CD4-positive, alpha-beta T cell treated with Interleukin-4 for 4 hours (primary cell): ENCODE results near the gene PFDN1.

Experiments
- DNase-seq: peaks from one replicate; pipeline ENCODE4 v3.0.0-alpha.2; 2020

Gene PFDN1

DNA sequence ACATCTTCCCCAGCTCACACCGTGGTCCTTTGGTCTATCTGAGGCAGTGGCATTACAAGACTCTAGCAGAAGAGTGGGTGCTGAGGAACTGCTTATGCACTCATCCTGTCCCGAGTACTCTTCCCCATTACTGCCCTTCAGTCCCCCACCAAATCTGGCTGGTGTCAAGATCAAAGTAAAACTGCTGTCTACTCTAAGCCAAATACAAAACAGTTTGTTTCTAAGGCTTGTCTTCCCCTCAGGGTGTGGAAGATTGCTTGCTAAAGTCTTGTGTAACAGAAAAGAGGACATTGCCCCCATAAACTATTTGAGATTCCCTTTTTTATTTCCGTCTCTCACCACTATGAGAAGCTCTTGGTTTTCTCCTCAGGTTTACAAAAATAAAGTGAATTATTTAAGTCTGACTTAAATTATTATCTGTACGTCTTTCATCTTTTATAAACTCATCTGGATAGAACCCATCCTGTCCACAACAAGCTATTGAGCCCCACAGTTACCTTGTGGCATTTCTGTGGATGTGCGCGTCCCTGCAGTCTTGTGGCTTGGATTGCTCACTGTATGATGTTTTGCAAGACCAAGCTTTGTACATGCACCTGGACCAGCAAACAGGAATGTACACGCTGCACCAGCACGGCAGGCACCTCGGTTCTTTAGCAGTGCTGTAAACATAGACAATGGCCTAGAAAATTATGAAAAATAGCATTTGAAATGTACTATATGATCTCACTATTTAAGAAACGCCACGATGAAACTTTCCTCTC is 66.9 kb downstream of the PFDN1 start:
- DNase-seq: no peak

DNA sequence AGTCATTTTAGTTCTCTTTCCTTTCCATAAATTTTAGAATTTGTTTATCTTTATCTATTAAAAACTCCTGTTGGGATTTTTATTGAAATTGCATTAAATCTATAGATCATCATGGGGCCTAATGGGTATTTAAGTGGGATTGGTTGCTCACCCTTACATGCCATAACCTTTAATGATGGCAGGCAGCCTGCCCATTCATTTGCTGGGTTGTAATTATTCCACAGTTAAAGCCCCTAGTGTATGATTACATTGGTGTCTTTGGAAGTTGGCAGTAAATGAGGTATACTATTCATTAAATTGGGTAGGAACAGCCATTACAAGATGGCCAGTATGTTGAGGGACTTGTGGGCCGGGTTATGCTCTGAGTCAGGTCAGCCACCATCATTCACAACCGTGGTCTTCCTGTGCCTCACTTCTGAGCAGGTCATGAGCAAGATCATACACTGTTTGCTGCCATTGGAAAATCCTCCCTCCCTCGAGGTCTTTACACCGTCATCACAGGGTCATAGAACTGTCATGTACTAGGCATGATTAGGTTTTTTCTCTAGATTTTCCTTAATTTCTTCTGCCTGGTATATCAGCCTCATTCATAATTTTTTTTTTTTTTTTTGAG is 68.4 kb downstream of the PFDN1 start:
- DNase-seq: no peak

DNA sequence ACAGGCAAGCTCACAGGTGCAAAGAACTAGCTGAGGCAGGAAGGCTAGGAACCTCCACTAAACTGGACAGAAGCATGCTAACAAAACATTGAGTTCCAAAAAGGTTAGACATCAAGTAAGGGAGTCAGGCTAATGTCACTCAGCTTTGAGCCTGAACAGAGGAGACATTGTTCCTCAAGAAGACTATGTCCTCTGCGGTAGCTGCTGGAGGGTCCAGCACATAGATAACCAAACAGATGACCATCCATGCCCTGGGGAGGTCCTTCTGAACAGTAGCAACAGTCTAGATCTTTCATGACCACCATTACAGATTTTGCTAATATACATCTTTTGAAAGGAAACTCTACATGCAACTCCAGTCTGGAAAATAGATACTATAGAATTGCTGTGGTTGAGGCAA is 70.2 kb downstream of the PFDN1 start:
- no peak for DNase-seq

DNA sequence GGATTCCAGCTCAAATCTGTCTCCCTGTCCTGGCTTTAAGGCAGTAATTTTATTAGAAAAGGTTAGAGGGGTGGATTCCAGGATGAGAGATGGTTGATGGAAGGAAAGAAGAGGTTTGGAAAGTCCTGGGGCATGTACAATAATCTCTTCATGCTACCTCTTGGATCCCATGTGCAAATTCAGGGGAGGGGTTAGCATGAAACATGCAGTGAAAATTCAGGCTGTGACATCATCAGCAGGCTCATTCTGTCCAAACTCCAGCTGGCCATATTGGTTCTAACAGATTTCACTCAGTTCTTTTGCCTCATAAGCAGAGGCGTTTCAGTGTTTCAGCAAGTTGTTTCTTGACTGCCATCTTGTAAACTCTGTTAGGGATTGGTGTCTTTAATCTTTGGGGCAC is 72.5 kb downstream of the PFDN1 start:
- DNase-seq: no peak

DNA sequence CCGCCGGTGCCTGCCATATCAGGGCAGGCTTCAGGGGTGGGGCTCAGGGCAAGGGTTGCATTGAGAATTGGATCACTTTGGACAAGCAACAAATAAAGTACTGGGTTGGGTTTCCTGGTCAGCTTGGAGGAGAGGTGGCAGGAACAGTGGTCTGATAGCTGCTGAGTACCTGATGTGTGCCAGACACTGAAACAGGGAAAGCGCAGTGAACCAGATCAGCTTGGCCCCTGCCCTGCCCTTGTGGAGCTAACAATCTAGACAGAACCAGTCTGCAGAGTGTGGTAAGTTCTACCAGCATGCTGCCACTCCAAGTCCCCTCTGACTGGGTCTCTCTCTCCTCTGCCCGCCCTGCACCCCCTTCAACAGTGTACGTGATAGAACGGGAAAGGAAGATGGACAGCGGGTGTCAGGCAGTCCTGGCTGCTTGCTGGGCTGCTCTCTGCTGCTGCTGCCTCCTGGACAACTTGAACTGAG is 74.5 kb downstream of the PFDN1 start:
- no peak for DNase-seq

DNA sequence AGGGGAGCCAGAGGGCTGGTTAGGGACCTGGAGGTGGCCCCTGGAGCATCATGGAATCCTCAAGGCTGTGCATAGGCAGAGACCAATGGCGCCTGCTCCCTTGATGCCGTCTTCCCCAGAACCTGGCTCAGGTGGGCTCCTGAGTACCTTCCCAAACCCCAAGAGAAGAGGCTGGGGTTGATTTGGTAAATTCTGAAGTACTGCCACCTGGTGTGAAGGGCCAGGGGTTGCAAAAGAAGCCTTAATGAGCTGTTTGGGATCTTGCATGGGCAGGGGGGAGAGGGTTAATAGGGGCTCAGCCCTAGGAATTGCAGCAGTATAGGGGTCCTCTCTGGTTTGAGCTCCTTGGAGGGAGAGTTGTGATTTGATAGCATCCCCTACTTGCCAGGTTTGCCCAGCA is 75.9 kb downstream of the PFDN1 start:
- no peak for DNase-seq

DNA sequence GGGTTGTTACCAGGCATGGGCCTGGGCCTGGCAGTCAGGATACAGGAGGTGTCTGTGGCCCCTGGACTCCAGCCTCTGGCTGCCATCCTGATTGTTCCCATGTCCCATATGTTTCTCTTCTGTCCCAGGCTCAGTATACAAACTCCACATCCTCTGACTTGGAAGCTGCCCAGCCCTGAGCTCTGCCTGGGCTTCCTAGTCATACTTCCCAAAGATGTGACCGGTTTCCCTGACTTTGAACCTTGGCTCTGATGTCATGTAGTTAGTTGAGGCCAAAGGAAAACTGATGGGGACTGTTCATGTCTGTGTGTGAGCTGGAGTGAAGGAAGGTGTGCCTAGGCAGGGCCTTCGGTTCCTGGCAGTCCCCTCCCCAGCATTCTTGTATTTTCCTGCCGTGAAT is 77.5 kb downstream of the PFDN1 start:
- no peak for DNase-seq

DNA sequence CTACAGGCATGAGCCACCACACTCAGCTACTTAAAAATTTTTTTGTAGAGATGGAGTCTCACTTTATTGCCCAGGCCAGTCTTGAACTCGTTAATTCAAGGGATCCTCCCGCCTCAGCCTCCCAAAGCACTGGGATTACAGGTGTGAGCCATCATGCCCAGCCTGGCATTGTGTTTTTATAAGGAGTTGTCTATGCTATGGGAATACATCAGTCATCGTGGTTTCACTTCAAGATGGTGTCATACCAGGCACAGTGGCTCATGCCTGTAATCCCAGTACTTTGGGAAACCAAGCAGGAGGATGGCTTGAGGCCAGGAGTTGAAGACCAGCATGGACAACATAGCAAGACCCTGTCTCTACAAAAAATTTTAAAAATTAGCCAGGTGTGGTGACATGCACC is 78.2 kb downstream of the PFDN1 start:
- no peak for DNase-seq

DNA sequence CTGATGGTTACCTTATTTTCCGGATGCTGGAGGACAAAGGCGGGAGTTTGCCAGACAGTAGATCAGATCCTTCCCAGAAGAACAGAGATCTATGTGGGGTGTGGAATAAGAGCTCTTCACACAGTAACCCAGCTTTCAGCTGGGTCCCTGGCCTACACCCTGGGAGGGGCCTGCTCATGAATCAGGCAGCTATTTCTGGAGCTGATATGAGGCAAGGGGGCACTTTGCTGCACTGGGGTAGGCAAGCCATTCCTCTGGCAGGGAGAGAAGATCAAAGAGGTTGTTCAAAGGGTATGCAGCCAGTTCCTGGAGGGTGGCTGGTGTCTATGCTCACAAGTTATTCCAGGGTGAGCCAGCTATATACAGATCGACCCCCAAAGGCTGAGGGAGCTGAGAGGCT is 79.3 kb downstream of the PFDN1 start:
- DNase-seq: no peak

DNA sequence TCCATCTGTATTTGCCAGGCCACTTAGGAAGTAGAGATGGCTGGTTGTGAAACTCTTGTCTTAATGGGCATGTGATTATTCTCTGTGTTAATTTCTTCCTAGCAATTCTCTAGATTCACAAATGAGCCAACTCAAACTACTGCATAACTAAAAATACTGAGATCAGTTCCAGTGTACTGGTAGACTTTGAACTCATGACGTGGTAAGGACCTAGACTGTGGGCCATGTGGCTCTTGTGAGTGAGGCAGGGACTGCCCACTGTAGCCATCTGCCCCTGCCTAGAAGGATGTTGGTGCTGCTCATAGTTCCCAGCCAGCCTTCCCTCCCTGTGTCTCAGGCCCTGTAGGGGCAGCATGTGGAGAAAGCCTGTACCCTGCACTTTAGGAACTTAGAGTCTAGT is 80.5 kb downstream of the PFDN1 start:
- no peak for DNase-seq

DNA sequence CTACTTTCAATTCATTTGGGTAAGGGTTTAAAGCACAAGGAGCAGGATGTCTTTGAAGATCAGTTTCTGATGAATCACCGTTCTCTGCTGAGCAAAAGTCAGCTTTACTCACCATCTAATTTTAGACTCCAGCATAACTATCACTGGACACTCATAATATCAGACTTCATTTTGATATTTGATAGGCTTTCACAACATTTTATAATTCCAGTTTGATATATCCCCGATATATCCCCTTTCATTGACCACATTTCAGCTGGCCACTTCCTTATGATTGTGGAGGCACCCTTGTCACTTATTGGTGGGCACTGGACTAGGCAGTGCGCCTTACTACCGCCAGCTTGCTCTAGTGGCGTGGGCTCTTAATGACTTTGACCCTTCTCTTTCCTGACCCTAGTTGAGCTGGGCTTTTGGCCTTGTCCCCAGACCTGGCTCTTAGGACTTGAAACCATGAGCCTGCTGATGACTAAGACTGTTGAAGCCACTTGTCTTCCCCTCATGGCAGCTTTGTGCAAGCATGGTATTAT is 81.1 kb downstream of the PFDN1 start:
- no peak for DNase-seq

DNA sequence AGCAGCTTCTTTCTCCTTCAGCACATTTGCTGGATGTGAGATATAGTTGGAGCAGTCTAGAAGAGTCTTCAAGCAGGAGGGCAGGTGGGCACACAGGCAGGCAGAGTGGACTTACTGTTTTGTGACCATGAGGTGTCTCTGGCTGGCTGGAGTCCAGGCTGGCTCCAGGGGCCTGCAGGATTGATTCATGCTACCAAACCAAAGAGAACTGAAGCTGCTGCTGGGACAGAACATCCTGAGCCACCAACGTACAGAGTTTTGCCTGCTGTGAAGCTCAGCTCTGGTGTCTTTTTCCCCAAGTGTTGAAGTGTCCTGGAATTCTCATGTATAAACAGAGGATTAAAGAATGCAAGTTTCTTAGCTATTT is 82.2 kb downstream of the PFDN1 start:
- no peak for DNase-seq

DNA sequence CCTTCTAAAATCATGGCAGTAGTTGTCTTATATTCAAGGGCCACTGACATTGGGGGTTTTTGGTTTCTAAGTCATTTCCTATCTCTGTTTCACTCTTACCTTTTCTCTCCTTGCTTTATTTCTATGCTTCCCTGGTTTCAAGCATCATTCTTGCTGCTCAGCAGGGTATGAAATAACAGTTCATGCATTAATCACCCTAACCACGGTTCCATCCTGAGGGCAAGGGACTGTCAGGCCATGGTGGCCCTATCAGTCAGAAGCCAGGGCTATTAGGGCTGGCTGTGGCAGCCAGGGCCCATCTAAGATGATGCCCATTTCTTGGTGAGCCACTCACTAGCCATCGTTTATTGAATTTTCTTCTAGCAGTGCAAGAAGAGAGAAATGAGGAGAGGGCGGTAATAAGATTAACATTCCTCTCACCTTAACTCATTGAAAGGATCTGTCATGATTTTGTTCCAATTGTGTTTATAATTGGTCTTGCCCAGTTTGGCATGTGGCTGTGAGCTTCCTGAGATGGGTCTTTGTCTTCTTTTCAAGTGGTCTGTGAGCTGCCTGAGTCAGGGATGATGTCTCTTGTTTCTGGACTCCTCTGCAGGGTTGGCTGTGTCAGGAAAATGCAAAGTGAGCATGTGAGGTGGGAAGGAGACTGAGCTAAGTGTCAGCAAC is 82.7 kb downstream of the PFDN1 start:
- DNase-seq: no peak

DNA sequence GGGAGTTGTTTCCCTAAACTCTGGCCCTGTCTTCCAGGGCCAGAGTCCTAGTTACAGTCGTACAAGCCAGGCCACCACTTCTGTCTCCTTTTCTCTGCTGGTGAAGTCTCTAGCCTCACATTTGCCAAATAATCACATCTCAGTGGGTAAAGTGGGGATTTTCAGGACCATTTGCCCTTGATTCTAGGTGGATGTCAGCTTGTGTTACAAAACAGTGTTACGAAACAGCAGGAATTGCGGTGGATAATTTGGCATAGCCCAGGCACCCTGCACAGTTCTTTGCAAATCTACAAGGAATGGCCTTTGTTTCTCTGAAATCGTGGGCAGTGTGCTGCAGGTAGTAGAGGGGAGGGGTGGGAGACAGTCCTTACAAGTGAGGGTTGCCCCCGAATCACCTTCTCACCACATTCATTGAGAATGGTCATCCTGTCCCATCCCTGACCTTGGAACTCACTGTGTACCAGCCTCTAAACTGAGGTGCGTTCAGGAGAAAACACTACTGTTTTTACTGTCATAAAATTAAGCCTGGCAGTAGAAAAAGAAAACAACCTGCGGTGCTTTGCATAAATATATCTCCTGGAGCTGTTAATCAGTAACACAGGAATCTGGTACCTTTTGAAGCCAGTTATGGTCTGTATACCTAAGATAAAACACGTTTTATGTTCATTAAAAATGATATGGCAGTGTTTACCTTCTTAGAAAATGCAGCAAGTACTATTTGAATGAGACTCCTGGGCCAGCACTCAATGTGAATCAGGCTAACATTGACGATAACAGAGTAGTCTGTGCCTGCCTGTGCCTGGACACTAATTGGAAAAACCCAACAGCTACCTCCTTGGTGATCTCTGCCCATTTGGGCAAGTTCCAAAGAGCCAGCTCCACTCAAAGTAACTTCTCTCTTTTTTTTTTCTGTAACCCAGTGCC is 83.6 kb downstream of the PFDN1 start:
- no peak for DNase-seq

DNA sequence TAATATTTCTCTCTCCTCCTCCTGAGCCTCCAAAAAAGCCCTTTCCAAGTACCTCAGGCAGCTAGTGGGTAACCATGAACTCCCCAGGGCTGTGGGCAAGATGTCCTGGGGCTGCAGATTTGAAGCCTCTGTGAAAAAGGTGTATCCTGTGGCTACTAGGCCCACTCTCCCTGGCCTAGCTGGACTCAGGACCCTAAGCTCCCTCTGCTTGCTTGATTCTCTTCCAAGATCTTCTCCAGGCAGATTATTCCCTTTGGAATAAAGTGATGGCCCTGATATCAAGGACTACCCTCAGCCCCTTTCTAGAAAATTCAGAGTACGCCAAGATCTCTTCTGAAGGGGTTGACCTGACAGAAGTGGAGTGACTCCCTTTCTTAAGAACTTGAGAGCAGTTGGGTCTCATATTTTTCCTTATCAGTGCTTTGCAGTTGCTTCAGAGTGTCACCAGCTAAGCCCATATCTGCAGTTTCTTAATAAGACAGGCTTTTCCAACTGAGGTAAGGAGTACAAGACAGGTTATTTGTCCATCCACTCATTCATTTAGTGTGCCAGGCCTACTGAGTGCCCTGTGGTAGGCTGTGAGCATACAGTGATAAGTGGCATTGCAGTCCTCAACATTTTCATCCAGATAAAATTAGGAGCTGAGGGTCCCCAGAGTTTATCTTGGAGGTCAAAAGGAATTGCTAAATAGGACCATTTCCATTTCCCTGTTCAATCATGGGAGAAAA is 85.4 kb downstream of the PFDN1 start:
- no peak for DNase-seq

DNA sequence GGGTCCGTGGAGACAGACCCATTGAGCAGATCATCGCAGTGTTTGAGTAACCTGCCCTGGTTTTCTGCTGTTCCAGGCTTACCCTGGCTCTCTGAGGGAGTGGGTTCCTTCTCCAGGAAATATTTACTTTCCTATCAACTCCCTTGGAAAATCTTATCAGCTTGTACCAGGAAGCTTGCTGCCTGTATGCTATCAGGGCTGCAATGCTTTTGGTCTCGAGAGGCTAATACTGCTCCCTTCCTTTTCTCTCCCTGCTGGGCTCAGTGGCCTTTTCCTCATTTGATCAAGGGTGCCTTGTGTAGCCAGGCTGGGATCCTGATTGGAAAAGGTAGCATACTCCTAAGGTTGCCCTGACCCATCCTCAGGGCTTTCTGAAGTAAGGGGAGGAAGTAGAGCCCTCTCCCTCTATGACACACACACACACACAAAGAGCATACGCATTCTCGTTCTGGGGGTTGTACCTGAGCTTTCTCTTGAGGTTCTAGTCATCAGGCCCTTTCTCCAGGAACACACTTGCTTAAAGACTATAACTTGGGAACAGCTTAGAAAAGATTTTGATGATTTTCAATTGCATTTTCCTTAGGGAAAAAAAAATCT is 86.3 kb downstream of the PFDN1 start:
- DNase-seq: no peak

DNA sequence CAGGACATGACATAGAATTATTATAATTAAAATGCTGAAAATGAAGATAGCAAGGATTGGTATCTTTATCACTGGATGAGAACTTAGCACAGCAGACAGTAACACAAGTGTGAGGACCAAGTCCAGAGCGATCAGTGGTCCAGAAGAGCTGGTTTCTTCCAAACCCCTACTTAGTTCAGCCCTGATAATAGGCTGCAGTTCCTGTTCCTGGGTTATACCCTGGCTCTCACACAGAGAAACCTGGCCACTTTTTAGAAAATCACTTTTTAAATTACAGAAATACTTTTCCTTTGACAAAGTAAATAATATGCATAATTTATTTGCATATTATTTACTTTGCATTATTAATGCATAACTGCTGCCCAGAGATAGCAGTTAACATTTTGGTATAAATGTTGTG is 87.6 kb downstream of the PFDN1 start:
- DNase-seq: no peak

DNA sequence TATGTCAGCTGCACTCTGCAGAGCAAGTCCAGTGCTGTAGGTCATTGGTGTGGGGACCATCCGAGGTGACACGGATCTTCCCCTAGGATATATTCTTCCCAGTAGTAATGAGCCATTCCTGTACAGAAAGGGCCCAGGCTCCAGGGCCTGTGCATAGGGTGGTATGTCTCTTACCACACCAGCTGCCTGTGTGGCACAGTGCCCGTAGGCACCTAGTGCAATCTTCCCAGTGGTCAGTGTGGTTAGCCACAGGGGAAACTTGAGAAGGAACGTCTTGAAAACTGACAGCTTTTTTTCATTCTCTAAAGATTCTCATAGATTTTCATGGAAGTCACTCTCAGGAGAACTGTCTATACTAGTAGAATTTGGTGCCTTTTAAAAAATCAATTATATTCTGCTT is 88.1 kb downstream of the PFDN1 start:
- no peak for DNase-seq

DNA sequence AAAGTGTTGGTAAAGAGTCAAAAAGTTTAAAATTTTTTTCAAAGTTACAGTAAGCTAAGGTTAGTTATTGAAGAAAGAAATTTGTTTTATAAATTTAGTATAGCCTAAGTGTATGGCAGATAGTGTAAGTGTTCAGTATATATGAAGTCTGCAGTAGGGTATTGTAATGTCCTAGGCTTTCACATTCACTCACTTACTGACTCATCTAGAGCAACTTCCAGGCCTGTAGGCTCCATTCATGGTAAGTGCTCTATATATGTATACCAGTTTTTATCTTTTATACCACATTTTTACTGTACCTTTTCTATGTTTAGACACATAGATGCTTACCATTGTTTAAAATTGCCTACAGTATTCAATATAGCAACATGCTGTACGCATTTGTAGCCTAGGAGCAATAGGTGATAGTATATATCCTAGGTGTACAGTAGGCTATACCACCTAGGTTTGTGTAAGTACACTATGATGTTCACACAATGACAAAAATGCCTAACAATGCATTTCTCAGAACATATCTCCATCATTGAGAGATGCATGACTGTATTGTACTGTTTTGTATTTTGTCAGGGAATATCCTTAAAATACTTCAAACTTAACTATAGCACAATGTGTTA is 89.4 kb downstream of the PFDN1 start:
- DNase-seq: no peak

DNA sequence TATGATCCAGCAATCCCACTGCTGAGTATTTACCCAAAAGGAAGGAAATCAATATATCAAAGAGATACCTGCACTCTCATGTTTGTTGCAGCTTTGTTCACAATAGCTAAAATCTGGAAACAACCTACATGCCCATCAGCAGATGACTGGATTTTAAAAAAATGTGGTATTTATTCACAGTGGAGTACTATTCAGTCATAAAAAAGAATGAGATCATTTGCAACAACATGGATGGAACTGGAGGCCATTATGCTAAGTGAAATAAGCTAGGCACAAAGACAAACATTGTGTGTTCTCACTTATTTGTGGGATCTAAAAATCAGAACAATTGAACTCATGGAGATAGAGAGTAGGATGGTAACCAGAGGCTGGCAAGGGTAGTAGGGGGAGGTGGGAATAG is 94.8 kb downstream of the PFDN1 start:
- DNase-seq: no peak

DNA sequence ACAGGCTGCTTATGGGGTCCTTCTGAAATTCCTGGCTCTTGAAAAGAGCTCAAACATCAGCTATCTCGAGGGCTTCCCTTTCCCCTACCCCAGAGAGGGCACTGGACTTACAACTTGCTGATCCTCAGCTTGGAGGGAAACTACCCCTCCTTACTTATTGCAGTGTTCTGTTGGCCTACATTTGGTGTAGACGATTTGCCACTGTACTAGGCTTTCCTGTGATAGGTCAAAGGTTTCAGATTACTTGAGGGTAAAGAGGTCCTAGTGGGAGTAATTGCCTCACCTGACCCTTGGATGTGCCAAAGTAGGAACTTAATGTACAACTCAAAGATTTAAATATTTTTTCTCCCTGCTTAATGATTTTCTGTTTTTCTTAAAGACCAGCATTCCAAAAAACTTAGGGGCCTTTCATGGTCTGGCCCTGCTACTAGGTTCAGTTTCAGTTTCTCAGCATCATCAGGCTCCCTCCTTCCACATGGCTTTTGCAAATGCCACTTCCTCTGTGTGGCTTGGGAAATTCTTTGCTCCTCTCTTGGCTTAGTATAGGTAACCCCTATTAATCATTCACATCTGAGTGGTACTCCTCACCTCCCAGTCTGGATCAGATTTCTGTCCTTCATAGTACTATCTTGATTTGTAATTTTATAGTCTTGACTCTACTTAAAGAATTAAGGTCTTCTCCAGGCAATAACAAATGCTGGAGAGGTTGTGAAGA is 95.5 kb downstream of the PFDN1 start:
- no peak for DNase-seq
